ENCODE data around the gene APLP2.

DNA sequence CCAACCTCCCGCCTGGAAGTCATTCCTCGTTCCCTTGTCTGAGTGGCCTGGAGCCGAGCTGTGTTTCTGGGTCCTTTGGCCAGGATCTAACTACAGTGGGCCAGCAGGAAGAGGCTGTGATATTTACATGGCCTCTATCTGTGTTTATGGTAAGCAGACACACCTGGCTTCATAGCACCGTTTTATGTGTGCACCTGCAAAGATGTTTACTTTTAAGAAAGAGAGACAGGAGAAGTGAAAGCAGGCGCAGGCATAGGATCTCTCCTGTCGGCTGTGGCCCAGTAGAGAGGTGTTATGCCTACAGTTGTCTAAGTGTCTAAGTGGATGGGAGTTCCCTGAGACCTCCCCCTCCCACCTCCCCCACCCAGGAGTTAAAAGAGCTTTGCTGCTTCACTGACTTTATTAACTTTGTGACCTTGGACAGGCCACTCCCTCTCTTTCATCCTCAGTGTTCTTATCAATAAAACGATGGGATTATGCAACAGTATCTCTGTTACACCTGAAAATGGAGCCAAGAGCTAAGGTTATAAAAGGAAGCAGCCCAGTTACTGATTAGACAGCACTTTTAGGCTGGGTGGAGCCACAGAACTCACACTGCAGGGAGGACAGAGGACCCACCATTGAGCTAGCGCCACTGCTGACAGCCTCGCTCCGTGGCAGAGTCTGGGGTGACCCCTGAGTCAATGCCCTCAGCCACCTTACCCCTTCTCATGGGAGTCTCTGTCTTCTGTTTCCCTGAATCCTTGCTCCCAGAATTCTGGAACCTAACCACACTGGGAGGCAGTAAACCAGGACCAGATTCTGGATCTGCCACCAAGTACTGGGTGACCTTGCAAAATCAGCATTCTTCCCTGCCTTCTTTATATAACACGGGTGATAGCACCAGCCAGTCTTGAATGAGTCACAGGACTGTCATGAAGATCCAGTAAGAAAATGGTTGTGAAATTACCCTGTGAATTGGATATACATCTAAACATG, 111.9 kb downstream of the APLP2 start:
- no peak for TF ChIP-seq POLR2A (IDR thresholded peaks at IDR 0.05; ENCODE audit: borderline replicate concordance, extremely low read depth, insufficient read depth, insufficient read length)
- no peak for TF ChIP-seq EZH2phosphoT487 (IDR thresholded peaks at IDR 0.05; ENCODE audit: borderline replicate concordance)
- TF ChIP-seq, protein P1, sequence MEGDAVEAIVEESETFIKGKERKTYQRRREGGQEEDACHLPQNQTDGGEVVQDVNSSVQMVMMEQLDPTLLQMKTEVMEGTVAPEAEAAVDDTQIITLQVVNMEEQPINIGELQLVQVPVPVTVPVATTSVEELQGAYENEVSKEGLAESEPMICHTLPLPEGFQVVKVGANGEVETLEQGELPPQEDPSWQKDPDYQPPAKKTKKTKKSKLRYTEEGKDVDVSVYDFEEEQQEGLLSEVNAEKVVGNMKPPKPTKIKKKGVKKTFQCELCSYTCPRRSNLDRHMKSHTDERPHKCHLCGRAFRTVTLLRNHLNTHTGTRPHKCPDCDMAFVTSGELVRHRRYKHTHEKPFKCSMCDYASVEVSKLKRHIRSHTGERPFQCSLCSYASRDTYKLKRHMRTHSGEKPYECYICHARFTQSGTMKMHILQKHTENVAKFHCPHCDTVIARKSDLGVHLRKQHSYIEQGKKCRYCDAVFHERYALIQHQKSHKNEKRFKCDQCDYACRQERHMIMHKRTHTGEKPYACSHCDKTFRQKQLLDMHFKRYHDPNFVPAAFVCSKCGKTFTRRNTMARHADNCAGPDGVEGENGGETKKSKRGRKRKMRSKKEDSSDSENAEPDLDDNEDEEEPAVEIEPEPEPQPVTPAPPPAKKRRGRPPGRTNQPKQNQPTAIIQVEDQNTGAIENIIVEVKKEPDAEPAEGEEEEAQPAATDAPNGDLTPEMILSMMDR (IDR thresholded peaks at IDR 0.05 in 2 of 3, conservative IDR thresholded peaks at IDR 0.05 in 1 of 3; ENCODE audit: borderline replicate concordance in 1 of 3, insufficient read depth in 1 of 3, low read depth in 2 of 3, low read length in 2 of 3), result no peak
- TF ChIP-seq POLR2AphosphoS5 (IDR thresholded peaks at IDR 0.05; ENCODE audit: low read depth, low read length), result no peak
- no peak for TF ChIP-seq SRF (IDR thresholded peaks at IDR 0.05; ENCODE audit: low read depth)
- no peak for TF ChIP-seq SP1 (IDR thresholded peaks at IDR 0.05; ENCODE audit: low read depth)
- TF ChIP-seq, protein P2, sequence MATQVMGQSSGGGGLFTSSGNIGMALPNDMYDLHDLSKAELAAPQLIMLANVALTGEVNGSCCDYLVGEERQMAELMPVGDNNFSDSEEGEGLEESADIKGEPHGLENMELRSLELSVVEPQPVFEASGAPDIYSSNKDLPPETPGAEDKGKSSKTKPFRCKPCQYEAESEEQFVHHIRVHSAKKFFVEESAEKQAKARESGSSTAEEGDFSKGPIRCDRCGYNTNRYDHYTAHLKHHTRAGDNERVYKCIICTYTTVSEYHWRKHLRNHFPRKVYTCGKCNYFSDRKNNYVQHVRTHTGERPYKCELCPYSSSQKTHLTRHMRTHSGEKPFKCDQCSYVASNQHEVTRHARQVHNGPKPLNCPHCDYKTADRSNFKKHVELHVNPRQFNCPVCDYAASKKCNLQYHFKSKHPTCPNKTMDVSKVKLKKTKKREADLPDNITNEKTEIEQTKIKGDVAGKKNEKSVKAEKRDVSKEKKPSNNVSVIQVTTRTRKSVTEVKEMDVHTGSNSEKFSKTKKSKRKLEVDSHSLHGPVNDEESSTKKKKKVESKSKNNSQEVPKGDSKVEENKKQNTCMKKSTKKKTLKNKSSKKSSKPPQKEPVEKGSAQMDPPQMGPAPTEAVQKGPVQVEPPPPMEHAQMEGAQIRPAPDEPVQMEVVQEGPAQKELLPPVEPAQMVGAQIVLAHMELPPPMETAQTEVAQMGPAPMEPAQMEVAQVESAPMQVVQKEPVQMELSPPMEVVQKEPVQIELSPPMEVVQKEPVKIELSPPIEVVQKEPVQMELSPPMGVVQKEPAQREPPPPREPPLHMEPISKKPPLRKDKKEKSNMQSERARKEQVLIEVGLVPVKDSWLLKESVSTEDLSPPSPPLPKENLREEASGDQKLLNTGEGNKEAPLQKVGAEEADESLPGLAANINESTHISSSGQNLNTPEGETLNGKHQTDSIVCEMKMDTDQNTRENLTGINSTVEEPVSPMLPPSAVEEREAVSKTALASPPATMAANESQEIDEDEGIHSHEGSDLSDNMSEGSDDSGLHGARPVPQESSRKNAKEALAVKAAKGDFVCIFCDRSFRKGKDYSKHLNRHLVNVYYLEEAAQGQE (IDR thresholded peaks at IDR 0.05; ENCODE audit: low read depth), result no peak
- TF ChIP-seq CBX3 (IDR thresholded peaks at IDR 0.05; ENCODE audit: low read depth), result no peak
- TF ChIP-seq, protein P3, sequence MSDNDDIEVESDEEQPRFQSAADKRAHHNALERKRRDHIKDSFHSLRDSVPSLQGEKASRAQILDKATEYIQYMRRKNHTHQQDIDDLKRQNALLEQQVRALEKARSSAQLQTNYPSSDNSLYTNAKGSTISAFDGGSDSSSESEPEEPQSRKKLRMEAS (IDR thresholded peaks at IDR 0.05), result no peak
- no peak for TF ChIP-seq EZH2 (IDR thresholded peaks at IDR 0.05)
- TF ChIP-seq, protein P4, sequence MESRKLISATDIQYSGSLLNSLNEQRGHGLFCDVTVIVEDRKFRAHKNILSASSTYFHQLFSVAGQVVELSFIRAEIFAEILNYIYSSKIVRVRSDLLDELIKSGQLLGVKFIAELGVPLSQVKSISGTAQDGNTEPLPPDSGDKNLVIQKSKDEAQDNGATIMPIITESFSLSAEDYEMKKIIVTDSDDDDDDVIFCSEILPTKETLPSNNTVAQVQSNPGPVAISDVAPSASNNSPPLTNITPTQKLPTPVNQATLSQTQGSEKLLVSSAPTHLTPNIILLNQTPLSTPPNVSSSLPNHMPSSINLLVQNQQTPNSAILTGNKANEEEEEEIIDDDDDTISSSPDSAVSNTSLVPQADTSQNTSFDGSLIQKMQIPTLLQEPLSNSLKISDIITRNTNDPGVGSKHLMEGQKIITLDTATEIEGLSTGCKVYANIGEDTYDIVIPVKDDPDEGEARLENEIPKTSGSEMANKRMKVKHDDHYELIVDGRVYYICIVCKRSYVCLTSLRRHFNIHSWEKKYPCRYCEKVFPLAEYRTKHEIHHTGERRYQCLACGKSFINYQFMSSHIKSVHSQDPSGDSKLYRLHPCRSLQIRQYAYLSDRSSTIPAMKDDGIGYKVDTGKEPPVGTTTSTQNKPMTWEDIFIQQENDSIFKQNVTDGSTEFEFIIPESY (IDR thresholded peaks at IDR 0.05; ENCODE audit: extremely low read depth, insufficient replicate concordance, low read length), result no peak
- no peak for TF ChIP-seq YY1 (IDR thresholded peaks at IDR 0.05; ENCODE audit: extremely low read depth, insufficient replicate concordance, low read depth, low read length)
- TF ChIP-seq JUND (IDR thresholded peaks at IDR 0.05), result no peak
